HL-60/S4 treated with retinoic acid at 250 ng/mL for 4 days and 3 days (cell line): ENCODE measurements around the gene GH2.

Experiments used
- in situ Hi-C: fragments of 300-500 bp; cut with MboI; formaldehyde crosslinking; loops from 2 replicates; pipeline ENCODE4 v1.7.0; 2022; ENCODE audit warnings: low sequenced_read_pairs

Gene GH2

DNA sequence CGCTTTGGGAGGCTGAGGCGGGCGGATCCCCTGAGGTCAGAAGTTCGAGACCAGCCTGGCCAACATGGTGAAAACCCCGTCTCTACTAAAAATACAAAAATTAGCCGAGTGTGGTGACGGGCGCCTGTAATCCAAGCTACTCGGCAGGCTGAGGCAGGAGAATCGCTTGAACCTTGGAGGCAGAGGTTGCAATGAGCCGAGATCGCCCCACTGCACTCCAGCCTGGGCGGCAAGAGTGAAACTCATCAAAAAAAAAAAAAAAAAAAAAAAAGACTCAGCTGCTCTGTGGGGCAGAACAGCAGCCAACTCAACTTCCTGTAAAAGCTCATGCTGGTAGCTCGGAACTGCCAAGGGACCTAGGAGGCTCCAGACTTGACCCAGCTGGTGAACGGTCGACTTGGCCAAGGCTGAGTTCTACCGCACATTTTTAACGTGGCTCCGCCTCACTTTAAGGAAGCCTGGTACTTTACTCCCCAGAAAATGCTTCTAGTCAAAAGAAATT lies 38.3 kb downstream of the GH2 start:
- in situ Hi-C loops = loop anchor here (25.0 kb wide), 1 partner anchor 406 kb away; the partner anchor contains the start of gene CYB561

- in situ Hi-C loops = loop anchor here (25.0 kb wide), 1 partner anchor 405 kb away; the partner anchor contains the start of gene CYB561
Measured at GRCh38 chr17:63842540-63843386, 39.0 kb downstream of the GH2 start, which contains the start of gene SMARCD2. Gene SMARCD2 (minus strand): TSS chr17:63842685. CDS start chr17:63842674, 11 bp downstream.

GRCh38 chr17:63842173-63842539 lies 39.6 kb downstream of the GH2 start:
- in situ Hi-C loops = loop anchor here (25.0 kb wide), 1 partner anchor 405 kb away; the partner anchor contains the start of gene CYB561

DNA sequence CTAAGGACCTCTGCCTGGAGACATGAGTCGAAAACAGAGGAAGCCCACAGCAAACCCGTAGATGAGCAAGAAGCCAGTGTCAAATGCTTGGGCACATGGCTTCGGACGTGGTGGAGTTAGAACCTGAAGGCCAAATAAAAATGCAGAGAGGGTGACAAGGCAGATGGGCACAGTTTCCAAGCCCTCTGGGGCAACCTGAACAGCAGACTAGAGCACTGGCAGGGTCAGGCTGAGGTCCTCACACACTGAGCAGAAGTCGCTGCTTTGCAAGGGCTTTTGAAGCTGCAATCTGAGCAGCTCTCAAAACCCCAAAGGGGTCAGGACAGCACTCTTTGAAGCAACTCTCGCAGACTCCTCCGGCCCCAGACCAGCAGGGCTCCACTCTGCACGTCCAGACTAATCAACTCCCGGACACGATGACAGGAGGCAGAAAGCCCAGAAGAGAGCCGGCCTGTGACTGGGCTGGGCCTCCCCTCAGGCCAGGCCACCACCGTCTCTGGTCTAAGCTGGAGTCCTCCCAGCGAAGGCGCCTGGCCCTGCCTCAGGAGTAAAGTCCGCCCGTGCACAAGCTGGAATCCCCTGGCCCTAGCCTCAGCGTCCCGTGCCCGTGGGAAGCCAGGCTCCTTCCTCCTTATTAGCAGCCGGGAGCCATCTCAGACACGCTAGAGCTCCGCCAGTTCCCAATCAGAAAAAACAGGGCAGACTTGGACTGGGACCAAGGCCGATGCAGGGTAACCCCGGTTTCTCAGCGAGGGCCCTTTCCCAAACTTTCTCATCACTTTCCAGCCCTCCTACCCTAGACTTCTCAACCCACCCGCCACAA lies 40.2 kb downstream of the GH2 start:
- in situ Hi-C loops = loop anchor here (25.0 kb wide), 1 partner anchor 404 kb away; the partner anchor contains the start of gene CYB561

DNA sequence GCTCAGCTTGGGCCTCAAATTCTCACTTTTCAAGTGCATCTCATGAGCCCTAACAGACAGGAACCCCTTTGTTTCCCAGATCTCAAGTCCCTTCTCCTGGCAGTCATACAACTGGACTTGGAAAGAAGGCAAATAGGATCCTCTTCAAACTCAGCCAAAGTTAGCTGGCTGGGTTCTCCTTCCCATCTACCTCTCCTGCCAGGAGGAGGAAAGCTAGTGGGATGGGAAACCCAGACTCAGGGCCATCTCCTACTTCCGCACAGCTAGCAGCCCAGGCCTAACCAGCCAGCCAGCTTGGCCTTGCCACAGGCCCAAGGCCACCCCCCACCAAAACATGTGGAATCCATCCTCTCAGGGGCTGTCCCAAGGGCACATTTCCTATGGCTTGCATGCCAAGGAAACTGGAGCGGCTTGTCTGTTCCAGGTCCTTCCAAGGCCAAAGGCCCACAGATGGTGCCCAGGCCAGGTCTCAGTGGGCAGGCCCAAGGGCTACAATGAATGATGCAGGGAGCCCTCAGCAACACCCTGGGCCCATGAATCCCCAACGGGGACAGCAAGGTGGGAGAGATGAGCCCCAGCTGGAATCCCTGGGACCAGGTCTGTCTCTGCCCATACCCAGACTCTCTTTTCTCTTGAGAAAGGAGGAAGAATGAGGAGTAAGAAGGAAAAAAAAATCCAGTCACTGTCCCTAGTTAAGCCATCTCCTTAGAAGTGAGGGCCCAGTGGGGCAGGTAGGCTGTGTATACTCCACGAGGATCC lies 41.0 kb downstream of the GH2 start:
- in situ Hi-C loops = loop anchor here (25.0 kb wide), 1 partner anchor 403 kb away; the partner anchor contains the start of gene CYB561

DNA sequence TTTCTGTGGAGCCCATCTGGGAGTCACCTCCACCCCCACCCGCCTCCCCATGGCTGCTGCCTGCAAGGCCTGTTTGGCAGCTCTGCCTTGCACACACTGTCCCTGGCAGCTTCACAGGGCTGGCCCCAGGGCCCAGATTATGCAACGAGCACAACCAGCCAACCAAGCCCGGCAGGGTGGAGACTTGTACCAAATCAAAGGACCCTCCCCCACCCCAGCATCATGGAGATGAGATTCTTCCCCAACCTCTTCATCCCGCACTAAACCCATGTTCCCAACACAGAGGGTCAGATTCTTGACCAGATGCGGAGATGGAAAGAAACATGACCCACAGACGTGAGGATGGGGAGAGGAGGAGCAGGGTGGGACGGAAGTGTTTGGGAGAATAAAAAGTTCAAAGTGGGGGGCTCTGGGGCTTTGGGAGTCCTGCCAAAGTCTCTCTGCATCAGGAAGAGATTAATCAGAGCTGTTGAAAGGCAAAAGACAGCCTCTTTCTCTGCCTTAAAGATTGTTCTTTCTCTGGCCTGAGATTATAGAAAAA lies 43.0 kb downstream of the GH2 start:
- in situ Hi-C loops = loop anchor here (25.0 kb wide), 1 partner anchor 401 kb away; the partner anchor contains the start of gene CYB561

GRCh38 chr17:63837962-63838600 lies 43.7 kb downstream of the GH2 start:
- in situ Hi-C loops = loop anchor here (25.0 kb wide), 1 partner anchor 401 kb away; the partner anchor contains the start of gene CYB561

- in situ Hi-C loops = loop anchor here (25.0 kb wide), 1 partner anchor 400 kb away; the partner anchor contains the start of gene CYB561
Measured at GRCh38 chr17:63837480-63837879, 44.3 kb downstream of the GH2 start.

DNA sequence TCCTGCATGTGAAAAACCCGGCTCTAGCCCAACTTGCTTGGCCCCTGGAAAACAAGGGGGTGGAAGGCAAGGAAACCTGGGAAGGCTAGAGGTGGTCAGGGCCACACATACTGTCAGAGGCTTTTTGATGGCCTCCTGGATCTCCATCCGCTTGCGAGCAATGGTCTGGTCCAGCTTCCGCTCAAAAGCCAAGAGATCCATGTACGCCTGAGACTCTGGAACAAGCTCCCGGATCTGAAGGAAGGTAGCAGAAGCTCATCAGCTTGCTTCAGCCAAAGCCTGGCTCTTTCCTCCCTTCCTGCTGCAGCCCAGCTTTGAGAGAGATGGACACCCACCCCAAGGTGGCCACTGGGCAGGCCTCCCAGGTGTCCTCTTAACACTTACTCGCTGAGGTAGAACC lies 44.9 kb downstream of the GH2 start:
- in situ Hi-C loops = loop anchor here (25.0 kb wide), 1 partner anchor 400 kb away; the partner anchor contains the start of gene CYB561

GRCh38 chr17:63835167-63835720 lies 46.5 kb downstream of the GH2 start:
- in situ Hi-C loops = loop anchor here (25.0 kb wide), 1 partner anchor 398 kb away; the partner anchor contains the start of gene CYB561

DNA sequence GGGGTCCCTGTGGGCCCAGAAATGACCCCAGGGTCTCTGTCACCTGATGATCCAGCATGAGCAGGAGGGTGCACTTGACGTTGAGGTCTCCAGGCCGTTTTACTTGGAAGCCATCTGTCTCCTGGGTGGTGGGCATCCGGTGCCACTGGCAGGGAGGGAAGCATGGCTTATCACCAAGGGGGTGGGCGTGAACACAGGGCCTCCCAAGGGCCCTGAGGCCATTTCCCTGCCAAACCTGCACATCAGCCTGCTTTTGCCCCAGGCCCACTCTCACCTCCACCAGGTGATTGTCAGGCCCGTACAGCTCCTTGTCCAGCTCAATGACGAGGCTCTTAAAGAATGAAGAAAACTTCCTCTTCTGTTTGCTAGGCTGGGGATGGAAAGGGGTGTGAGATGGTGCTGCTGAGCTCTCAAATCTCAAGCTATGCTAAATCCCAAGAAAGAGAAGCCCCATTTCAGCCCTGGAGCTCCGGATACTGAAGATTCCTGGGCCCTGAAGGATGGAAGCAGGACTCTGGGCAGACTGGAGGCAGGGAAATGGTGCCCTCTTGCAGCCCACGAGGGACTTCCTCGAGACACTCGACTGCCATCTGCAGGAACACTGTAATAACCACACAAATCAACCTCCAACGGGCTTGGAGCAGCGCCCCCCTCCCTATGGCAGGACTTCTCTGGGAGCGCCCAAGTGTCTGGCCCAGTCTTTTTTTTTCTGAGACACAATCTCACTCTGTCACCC lies 47.1 kb downstream of the GH2 start:
- in situ Hi-C loops = loop anchor here (25.0 kb wide), 1 partner anchor 397 kb away; the partner anchor contains the start of gene CYB561

DNA sequence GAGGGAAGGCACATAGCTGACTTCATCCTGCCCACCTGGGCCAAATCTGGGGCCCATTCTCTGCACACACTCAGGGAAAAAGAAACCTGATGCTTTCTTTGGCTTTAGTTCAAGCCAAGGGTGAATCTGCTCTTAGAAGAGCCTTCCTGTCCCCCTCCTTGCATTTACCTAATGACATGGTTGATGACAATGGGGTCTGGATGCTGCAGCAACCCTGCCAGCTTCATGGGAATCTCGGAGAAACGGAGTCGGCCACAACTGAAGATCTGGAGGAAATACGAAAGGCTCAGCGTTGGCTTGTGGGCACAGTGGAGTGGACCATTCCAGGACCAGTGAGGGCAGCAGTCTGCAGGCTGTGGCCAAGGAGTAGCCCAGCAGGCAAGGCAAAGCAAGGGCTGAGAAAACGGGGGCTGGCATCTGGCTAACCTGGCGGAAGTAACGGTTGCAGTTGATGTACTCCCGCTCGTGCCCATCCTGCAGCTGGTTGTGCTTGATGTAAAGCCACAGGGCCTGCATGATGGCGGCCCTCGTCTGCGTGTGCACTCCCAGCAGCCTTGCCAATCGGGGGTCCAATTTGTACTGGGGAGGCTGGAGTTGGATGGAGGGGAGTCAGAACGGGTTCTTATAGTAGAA lies 47.9 kb downstream of the GH2 start:
- in situ Hi-C loops = loop anchor here (25.0 kb wide), 1 partner anchor 397 kb away; the partner anchor contains the start of gene CYB561

- in situ Hi-C loops = loop anchor here (25.0 kb wide), 1 partner anchor 396 kb away; the partner anchor contains the start of gene CYB561
Measured at GRCh38 chr17:63833026-63833740, 48.6 kb downstream of the GH2 start.

DNA sequence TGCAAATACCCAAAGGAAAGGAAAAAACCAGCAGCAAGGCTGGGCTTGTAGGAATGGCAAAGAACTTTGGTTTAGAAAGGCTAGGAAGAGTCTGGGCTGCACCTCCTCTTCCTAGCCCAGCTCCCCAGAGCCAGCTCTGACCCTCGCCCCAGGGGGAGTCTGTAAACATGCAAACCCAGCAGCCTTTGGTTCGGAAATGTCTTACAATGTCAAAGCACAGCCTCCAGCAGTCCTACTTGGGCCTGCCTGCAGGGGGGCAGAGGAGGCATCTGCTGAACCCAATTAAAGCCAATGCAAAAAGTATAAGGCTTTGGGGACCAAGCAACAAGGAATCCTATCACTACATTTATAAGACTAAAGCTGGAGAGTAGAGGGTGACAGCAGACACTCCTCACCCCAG lies 49.3 kb downstream of the GH2 start:
- in situ Hi-C loops = loop anchor here (25.0 kb wide), 1 partner anchor 395 kb away; the partner anchor contains the start of gene CYB561

- in situ Hi-C loops = loop anchor here (25.0 kb wide), 1 partner anchor 395 kb away; the partner anchor contains the start of gene CYB561
Measured at GRCh38 chr17:63832014-63832413, 49.7 kb downstream of the GH2 start.

GRCh38 chr17:63831505-63831904 lies 50.2 kb downstream of the GH2 start:
- in situ Hi-C loops = loop anchor here (25.0 kb wide), 1 partner anchor 394 kb away; the partner anchor contains the start of gene CYB561
